GM12878 (cell line): ENCODE data around the gene PNMA6F. TPM values are rescaled to one million over a fixed set of nuclear protein-coding genes. Genes with fewer than 3 reads are reported as not detected.

Experiments used
- ATAC-seq: fragments of 200-7000 bp; cut with Tn5 transposase; 3 replicates; pipeline ENCODE4 v1.9.1; 2020; ENCODE audit warnings: mild to moderate bottlenecking, moderate library complexity
- BruUV-seq: library from RNA; stranded (reverse); fragments of 400-500 nt; replicated peaks from 2 replicates; lab custom pipeline; 2021; lab: Mats Ljungman, UMichigan
- CTCF ChIA-PET: fragments of 300-600 bp; sonication (Branson Sonifier 250); formaldehyde crosslinking; extraction: SDS; loops from one replicate; lab custom pipeline; 2021; ENCODE audit warnings: inconsistent platforms; lab: Yijun Ruan, JAX
- POLR2A ChIA-PET: fragments of 350-600 bp; formaldehyde crosslinking; extraction: SDS; loops from one replicate; lab custom pipeline; 2021; ENCODE audit warnings: inconsistent platforms; lab: Charles Lee
- RAD21 ChIA-PET: fragments of 300-600 bp; sonication (Branson Sonifier 250); formaldehyde crosslinking; loops from one replicate; lab custom pipeline; 2023; ENCODE audit warnings: antibody characterized with exemption; ENCODE audit not compliant: unreplicated experiment; lab: Charles Lee
- SMC1A ChIA-PET: fragments of 300-600 bp; sonication (Branson Sonifier 250); formaldehyde crosslinking; loops from one replicate; lab custom pipeline; 2023; ENCODE audit not compliant: unreplicated experiment, uncharacterized antibody; lab: Charles Lee
- DNase-seq: peaks from one replicate; pipeline ENCODE4 v3.0.0-alpha.2; 2011; ENCODE audit warnings: low read depth, low spot score
- FAIRE-seq: peaks from 3 replicates; lab custom pipeline; 2011; peaks lifted over from hg19 to GRCh38; lab: Jason Lieb, UNC
- H2AFZ ChIP-seq: 2 replicates; pipeline ENCODE4 v1.6.0; 2011; ENCODE audit warnings: low read depth, low read length, control low read depth; ENCODE audit not compliant: control insufficient read depth
- H3K27ac ChIP-seq: 2 replicates; pipeline ENCODE4 v1.5.1; 2011; ENCODE audit warnings: control low read depth; ENCODE audit not compliant: control insufficient read depth, insufficient read depth
- H3K27me3 ChIP-seq, 2 experiments: replicated peaks in 1 of 2; 2 replicates each; pipeline versions ENCODE4 v1.6.0 to v1.6.1; 2011; ENCODE audit warnings: low read length in 1 of 2; ENCODE audit not compliant: control insufficient read depth in 2 of 2, insufficient read depth in 2 of 2
- H3K36me3 ChIP-seq, 2 experiments: 2 replicates each; pipeline ENCODE4 v1.5.1; 2011; ENCODE audit warnings: low read length in 1 of 2; ENCODE audit not compliant: control insufficient read depth in 2 of 2, insufficient read depth in 2 of 2
- H3K4me1 ChIP-seq: 2 replicates; pipeline ENCODE4 v1.6.1; 2011; ENCODE audit warnings: mild to moderate bottlenecking, low read length, moderate library complexity, mixed read lengths; ENCODE audit not compliant: control insufficient read depth, insufficient read depth
- H3K4me2 ChIP-seq: 2 replicates; pipeline ENCODE4 v1.6.0; 2011; ENCODE audit warnings: control low read depth; ENCODE audit not compliant: control insufficient read depth, insufficient read depth
- H3K4me3 ChIP-seq: fragments of 200-600 bp; sonication (generic); 2 replicates; pipeline ENCODE4 v1.5.1; 2016
- H3K79me2 ChIP-seq: 2 replicates; pipeline ENCODE4 v1.6.0; 2011; ENCODE audit warnings: low read length; ENCODE audit not compliant: control insufficient read depth, insufficient read depth
- H3K9ac ChIP-seq: 2 replicates; pipeline ENCODE4 v1.8.0; 2011; ENCODE audit warnings: low read length, control low read depth, mixed read lengths; ENCODE audit not compliant: control insufficient read depth, insufficient read depth
- H3K9me3 ChIP-seq: replicated peaks from 3 replicates; pipeline ENCODE4 v1.5.1; 2011; ENCODE audit warnings: mild to moderate bottlenecking, low read length; ENCODE audit not compliant: control insufficient read depth, insufficient read depth
- H4K20me1 ChIP-seq: 2 replicates; pipeline ENCODE4 v1.6.0; 2011; ENCODE audit not compliant: control insufficient read depth, insufficient read depth
- FOXM1 ChIP-seq: IDR thresholded peaks from 2 replicates; pipeline ENCODE4 v1.6.1; 2012; ENCODE audit warnings: low read depth, mild to moderate bottlenecking, inconsistent platforms, low read length, moderate library complexity
- GATAD2B ChIP-seq: fragments of 450-650 bp; conservative IDR thresholded peaks from 2 replicates; pipeline ENCODE4 v1.6.1; 2017; ENCODE audit warnings: low read depth, mild to moderate bottlenecking, moderate library complexity
- JUND ChIP-seq: IDR thresholded peaks from 2 replicates; pipeline ENCODE4 v1.6.1; 2012; ENCODE audit warnings: low read depth, mild to moderate bottlenecking, low read length, improper control_type of control experiment, moderate library complexity
- YBX1 ChIP-seq: fragments of 450-650 bp; IDR thresholded peaks from 2 replicates; pipeline ENCODE4 v1.6.1; 2016; ENCODE audit warnings: antibody characterized with exemption
- WGBS: methylation state at CpG from one replicate; pipeline ENCODE4 v1.1.6; 2016; ENCODE audit warnings: low lambda C conversion rate; ENCODE audit not compliant: insufficient replicate concordance, insufficient coverage; ENCODE audit errors: missing lambda C conversion rate; 5-methylcytosine and 5-hydroxymethylcytosine counted together
- in situ Hi-C: fragments of 300-500 bp; cut with MboI; formaldehyde crosslinking; loops from 9 replicates; pipeline ENCODE4 v1.14.3; 2018; ENCODE audit warnings: mixed read lengths
- intact Hi-C: fragments of 100-400 bp; cut with micrococcal nuclease; formaldehyde crosslinking; loops from one replicate; pipeline ENCODE4 v1.14.2; 2022; ENCODE audit not compliant: unreplicated experiment
- polyA plus RNA-seq, 11 experiments: library from polyadenylated mRNA; depleted of rRNA in 4 of 11; unstranded in 6 of 11; stranded (reverse) in 5 of 11; fragments of >200 nt; fragmentation: Nextera tagmentation in 4 of 11; fragmentation: Illumina TruSeq in 1 of 11; extraction: Ambion mirVana in 4 of 11; extraction: Trizol in 1 of 11; gene quantifications; 1 replicate in 1 of 11; 2 replicates in 10 of 11; pipeline versions ENCODE4 v1.2.1 to v1.2.3, GENCODE V29; 2011 to 2016; ENCODE audit warnings: inconsistent platforms in 2 of 11, missing spikeins in 2 of 11, low read depth in 1 of 11
- total RNA-seq, 4 experiments: library from RNA; depleted of rRNA in 3 of 4; stranded (reverse); fragments of >200 nt in 3 of 4; fragmentation: Illumina TruSeq in 1 of 4; extraction: Trizol in 1 of 4; gene quantifications; 2 replicates each; pipeline versions ENCODE4 v1.2.1 to v1.2.3, GENCODE V29; 2013 to 2021
- TF ChIP-seq, protein P1 (sequence below): fragments of 450-650 bp; formaldehyde crosslinking; IDR thresholded peaks from 2 replicates; pipeline ENCODE4 v1.5.0; 2022; ENCODE audit warnings: mild to moderate bottlenecking, missing genetic modification characterization
- TF ChIP-seq, protein P2 (sequence below): fragments of 150-350 bp; IDR thresholded peaks from 2 replicates; pipeline ENCODE4 v1.6.1; 2014; ENCODE audit warnings: mild to moderate bottlenecking, low read depth, low read length

PNMA6F gene
- total and polyA plus RNA-seq, 10 of the 15 experiments (the other 5 are each of a cell fraction or from before 2014, with no cell fraction given) = not detected

DNA sequence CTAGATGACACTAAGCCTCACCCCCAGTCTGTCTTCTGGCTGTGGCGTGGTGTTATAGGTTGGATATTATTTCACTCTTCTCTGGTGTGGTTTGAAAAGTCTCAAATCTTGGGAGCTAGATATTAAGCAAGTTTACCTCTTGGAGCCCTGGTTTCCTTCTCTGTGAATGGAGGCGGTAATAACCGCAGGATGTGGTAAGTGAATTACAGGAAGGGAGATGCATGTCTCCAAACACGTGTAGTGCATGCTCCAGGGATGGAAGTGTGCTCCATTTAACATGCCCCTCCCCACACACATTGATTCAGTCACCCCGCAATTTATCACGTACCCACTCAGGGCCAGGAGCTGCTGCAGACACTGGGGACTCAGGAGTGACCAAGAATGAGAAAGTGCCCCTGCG is 17.3 kb upstream of the PNMA6F start (continued):
- TF ChIP-seq, protein P1, sequence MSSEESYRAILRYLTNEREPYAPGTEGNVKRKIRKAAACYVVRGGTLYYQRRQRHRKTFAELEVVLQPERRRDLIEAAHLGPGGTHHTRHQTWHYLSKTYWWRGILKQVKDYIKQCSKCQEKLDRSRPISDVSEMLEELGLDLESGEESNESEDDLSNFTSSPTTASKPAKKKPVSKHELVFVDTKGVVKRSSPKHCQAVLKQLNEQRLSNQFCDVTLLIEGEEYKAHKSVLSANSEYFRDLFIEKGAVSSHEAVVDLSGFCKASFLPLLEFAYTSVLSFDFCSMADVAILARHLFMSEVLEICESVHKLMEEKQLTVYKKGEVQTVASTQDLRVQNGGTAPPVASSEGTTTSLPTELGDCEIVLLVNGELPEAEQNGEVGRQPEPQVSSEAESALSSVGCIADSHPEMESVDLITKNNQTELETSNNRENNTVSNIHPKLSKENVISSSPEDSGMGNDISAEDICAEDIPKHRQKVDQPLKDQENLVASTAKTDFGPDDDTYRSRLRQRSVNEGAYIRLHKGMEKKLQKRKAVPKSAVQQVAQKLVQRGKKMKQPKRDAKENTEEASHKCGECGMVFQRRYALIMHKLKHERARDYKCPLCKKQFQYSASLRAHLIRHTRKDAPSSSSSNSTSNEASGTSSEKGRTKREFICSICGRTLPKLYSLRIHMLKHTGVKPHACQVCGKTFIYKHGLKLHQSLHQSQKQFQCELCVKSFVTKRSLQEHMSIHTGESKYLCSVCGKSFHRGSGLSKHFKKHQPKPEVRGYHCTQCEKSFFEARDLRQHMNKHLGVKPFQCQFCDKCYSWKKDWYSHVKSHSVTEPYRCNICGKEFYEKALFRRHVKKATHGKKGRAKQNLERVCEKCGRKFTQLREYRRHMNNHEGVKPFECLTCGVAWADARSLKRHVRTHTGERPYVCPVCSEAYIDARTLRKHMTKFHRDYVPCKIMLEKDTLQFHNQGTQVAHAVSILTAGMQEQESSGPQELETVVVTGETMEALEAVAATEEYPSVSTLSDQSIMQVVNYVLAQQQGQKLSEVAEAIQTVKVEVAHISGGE (CRISPR knock-in tag) = no peak
- TF ChIP-seq JUND (no peak), FOXM1 (no peak), YBX1 (no peak)

DNA sequence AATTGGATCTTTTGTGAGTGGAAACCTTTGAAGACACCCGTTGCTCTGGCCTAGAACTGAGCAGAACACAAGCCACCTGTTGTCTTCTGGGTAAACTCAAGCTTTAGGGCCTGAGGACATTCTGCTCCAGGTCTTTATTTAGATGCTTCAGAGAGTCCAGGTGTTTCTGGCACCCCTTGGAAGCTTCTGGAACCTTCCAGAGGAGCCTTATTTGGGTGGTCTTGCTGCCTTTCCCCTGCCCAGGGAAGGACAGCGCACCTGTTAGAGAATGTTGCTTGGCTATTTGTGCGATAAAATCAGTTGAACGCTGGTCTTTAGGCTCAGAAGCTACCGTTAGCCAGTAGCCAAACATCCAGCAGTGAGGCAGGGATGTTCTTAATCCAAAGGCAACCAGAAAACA is 15.4 kb upstream of the PNMA6F start:
- CTCF ChIA-PET = no interaction called here
- RAD21 ChIA-PET = no interaction called here
- no peaks in the 10 kb centered on the region for H4K20me1 ChIP-seq
- peaks cover 39% of the 10 kb centered on the region for H3K79me2 ChIP-seq
- SMC1A ChIA-PET = no interaction called here
- TF ChIP-seq, protein P2, sequence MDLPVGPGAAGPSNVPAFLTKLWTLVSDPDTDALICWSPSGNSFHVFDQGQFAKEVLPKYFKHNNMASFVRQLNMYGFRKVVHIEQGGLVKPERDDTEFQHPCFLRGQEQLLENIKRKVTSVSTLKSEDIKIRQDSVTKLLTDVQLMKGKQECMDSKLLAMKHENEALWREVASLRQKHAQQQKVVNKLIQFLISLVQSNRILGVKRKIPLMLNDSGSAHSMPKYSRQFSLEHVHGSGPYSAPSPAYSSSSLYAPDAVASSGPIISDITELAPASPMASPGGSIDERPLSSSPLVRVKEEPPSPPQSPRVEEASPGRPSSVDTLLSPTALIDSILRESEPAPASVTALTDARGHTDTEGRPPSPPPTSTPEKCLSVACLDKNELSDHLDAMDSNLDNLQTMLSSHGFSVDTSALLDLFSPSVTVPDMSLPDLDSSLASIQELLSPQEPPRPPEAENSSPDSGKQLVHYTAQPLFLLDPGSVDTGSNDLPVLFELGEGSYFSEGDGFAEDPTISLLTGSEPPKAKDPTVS = peak; percentile 75
- TF ChIP-seq GATAD2B = no peak
- H3K27ac ChIP-seq = no peak overlapping the region
- H3K9ac ChIP-seq = no peak overlapping the region
- POLR2A ChIA-PET = interaction anchor here (0.6 kb wide), 1 partner anchor 542 kb away, joined by 3 read pairs; no protein-coding TSS in a partner anchor
- 65% methylated on average over 5 of the region's 5 CpGs for WGBS
- peaks cover 6% of the 10 kb centered on the region; the same call in 1 of the 2 replicates for H3K4me1 ChIP-seq
- in situ Hi-C loops (no loop called here), intact Hi-C loops (no loop called here)
- no TSS peak for BruUV-seq
- no peak for FAIRE-seq
- no peaks in the 10 kb centered on the region for H3K36me3 ChIP-seq
- no peak overlapping the region for H2AFZ ChIP-seq
- no peaks in the 10 kb centered on the region for H3K27me3 ChIP-seq
- H3K9me3 ChIP-seq = no peaks in the 10 kb centered on the region; the same call in 2 of the 3 replicates
- no peak overlapping the region for H3K4me3 ChIP-seq
- peak overlapping the region; percentile 63 for H3K4me2 ChIP-seq
- DNase-seq = no peak
- no peak for ATAC-seq
